Measurements from ENCODE around the gene ZNF23. TPM values are rescaled to one million over a fixed set of nuclear protein-coding genes. Genes with fewer than 3 reads are reported as not detected.

ZNF23 gene
- total RNA-seq, 1 experiment from 2014 or later, result 11.1 TPM

GRCh38 chr16:71472931-71473330 lies 10.9 kb upstream of the ZNF23 start:
- ATAC-seq (no peak), DNase-seq (ENCODE audit: low read depth, low spot score) (no peak)
- Histone ChIP-seq H3K9ac (ENCODE audit: low read length) (no peak overlapping the region), H3K9me2 (ENCODE audit: insufficient read depth) (no peaks in the 10 kb centered on the region; the same call in 1 of the 2 replicates), H3K4me3 (replicated peaks in 1 of 2; ENCODE audit: low read depth in 1 of 2, low read length in 2 of 2) (no peak overlapping the region), H3K27me3 (ENCODE audit: insufficient read depth, low read length) (no peaks in the 10 kb centered on the region), H4K20me1 (ENCODE audit: insufficient read depth) (no peaks in the 10 kb centered on the region), H3K27ac (ENCODE audit: low read depth, low read length) (no peak overlapping the region), H3K9me3 (ENCODE audit: control insufficient read depth in 1 of 2, insufficient read depth in 1 of 2, low read depth in 1 of 2, low read length in 2 of 2) (no peaks in the 10 kb centered on the region), H3K79me2 (ENCODE audit: insufficient read depth, low read length) (no peaks in the 10 kb centered on the region), H3K4me1 (ENCODE audit: control insufficient read depth in 1 of 2, insufficient read depth in 2 of 2, low read length in 2 of 2) (peaks cover 16 to 39% of the 10 kb centered on the region in 2 experiments; a peak in 3 of 4 replicates), H3K4me2 (ENCODE audit: low read length) (peak overlapping the region; percentile 64), H2AFZ (ENCODE audit: low read depth, low read length, poor library complexity, severe bottlenecking) (no peak overlapping the region), H3K36me3 (ENCODE audit: control insufficient read depth in 1 of 2, insufficient read depth in 2 of 2, low read length in 2 of 2) (peaks cover 8 to 11% of the 10 kb centered on the region in 2 experiments; a peak in 2 of 4 replicates)
- ChIA-PET RAD21 (ENCODE audit: low non-redundant PET in 1 of 2, low total read pairs in 2 of 2, uncharacterized antibody in 2 of 2, unreplicated experiment in 2 of 2) (no interaction called here), CTCF (no interaction called here), POLR2A (no interaction called here)
- BruUV-seq (replicated peaks), result no TSS peak
- intact Hi-C loops (cut with micrococcal nuclease), result no loop called here
- no peak for TF ChIP-seq SRF (IDR thresholded peaks at IDR 0.05; ENCODE audit: low read depth)

GRCh38 chr16:71472051-71472450 lies 10.0 kb upstream of the ZNF23 start:
- Histone ChIP-seq H3K27ac (ENCODE audit: low read depth, low read length) (no peak overlapping the region), H3K9me2 (ENCODE audit: insufficient read depth) (no peaks in the 10 kb centered on the region; the same call in 1 of the 2 replicates), H4K20me1 (ENCODE audit: insufficient read depth) (no peaks in the 10 kb centered on the region), H3K9ac (ENCODE audit: low read length) (no peak overlapping the region), H3K27me3 (ENCODE audit: insufficient read depth, low read length) (no peaks in the 10 kb centered on the region), H3K4me3 (replicated peaks in 1 of 2; ENCODE audit: low read depth in 1 of 2, low read length in 2 of 2) (no peak overlapping the region), H3K4me1 (ENCODE audit: control insufficient read depth in 1 of 2, insufficient read depth in 2 of 2, low read length in 2 of 2) (peaks cover 16 to 39% of the 10 kb centered on the region in 2 experiments; a peak in 3 of 4 replicates), H2AFZ (ENCODE audit: low read depth, low read length, poor library complexity, severe bottlenecking) (no peak overlapping the region), H3K4me2 (ENCODE audit: low read length) (no peak overlapping the region), H3K36me3 (ENCODE audit: control insufficient read depth in 1 of 2, insufficient read depth in 2 of 2, low read length in 2 of 2) (peaks cover 8 to 11% of the 10 kb centered on the region in 2 experiments; a peak in 2 of 4 replicates), H3K79me2 (ENCODE audit: insufficient read depth, low read length) (no peaks in the 10 kb centered on the region), H3K9me3 (ENCODE audit: control insufficient read depth in 1 of 2, insufficient read depth in 1 of 2, low read depth in 1 of 2, low read length in 2 of 2) (no peaks in the 10 kb centered on the region)
- ATAC-seq (no peak), DNase-seq (ENCODE audit: low read depth, low spot score) (no peak)
- ChIA-PET POLR2A (no interaction called here), RAD21 (ENCODE audit: low non-redundant PET in 1 of 2, low total read pairs in 2 of 2, uncharacterized antibody in 2 of 2, unreplicated experiment in 2 of 2) (no interaction called here), CTCF (no interaction called here)
- TF ChIP-seq EZH2phosphoT487 (IDR thresholded peaks at IDR 0.05; ENCODE audit: borderline replicate concordance) (no peak), ATF3 (IDR thresholded peaks at IDR 0.05) (no peak)
- BruUV-seq (replicated peaks), result no TSS peak
- intact Hi-C loops (cut with micrococcal nuclease), result no loop called here

Measured in HCT116 (cell line).